Fibroblast of the aortic adventitia (primary cell): ENCODE results near the gene HOXA13. TPM values are rescaled to one million over a fixed set of nuclear protein-coding genes. Genes with fewer than 3 reads are reported as not detected.

ENCODE experiments used
- DNase-seq: peaks from one replicate; pipeline ENCODE4 v3.0.0-alpha.2; 2010; ENCODE audit warnings: low read depth
- H3K4me3 ChIP-seq: 2 replicates; pipeline ENCODE4 v1.5.1; 2011; ENCODE audit warnings: low read depth, mild to moderate bottlenecking, control low read depth, low read length, moderate library complexity
- CTCF ChIP-seq: IDR thresholded peaks from 2 replicates; pipeline ENCODE4 v1.5.1; 2011; ENCODE audit warnings: mild to moderate bottlenecking, low read length, control low read depth, inconsistent platforms; ENCODE audit not compliant: insufficient read depth
- total RNA-seq: library from RNA; depleted of rRNA; stranded (reverse); fragments of >200 nt; gene quantifications from 2 replicates; pipeline ENCODE4 v1.2.3, GENCODE V29; 2012; ENCODE audit warnings: low replicate concordance

Gene HOXA13
- total RNA-seq, 1 donor: not detected

- DNase-seq: no peak
- no peak for TF ChIP-seq CTCF
- H3K4me3 ChIP-seq: no peak overlapping the region
These were observed 44.7 kb downstream of the HOXA13 start for GRCh38 chr7:27154901-27155815.

- no peak for TF ChIP-seq CTCF
- DNase-seq: no peak
These were observed 45.5 kb downstream of the HOXA13 start for GRCh38 chr7:27154369-27154768.

GRCh38 chr7:27153526-27153925, 46.4 kb downstream of the HOXA13 start:
- no peak for DNase-seq
- no peak overlapping the region for H3K4me3 ChIP-seq
- TF ChIP-seq CTCF: no peak

More at GRCh38 chr7:27154369-27154768, 45.5 kb downstream of the HOXA13 start:
- H3K4me3 ChIP-seq: no peak overlapping the region

GRCh38 chr7:27152816-27153442, 47.0 kb downstream of the HOXA13 start:
- DNase-seq: no peak
- no peak for TF ChIP-seq CTCF
- no peak overlapping the region for H3K4me3 ChIP-seq

- no peak for TF ChIP-seq CTCF
- H3K4me3 ChIP-seq: no peak within 1 kb of the TSS
- DNase-seq: no peak
These were observed 47.7 kb downstream of the HOXA13 start, which contains the start of gene HOXA3 for GRCh38 chr7:27151931-27152815. TSS of gene HOXA3 (minus strand) at chr7:27152583. CDS start at chr7:27110640, 41,943 bp downstream.

- DNase-seq: no peak
- peak overlapping the region; percentile 49 for H3K4me3 ChIP-seq
- TF ChIP-seq CTCF: no peak
These were observed 48.5 kb downstream of the HOXA13 start for GRCh38 chr7:27151341-27151930.
